MV-4-11 (cell line): ENCODE data around the gene MRPL52.
"Not testable (repeated sequence)": the region's sequence is repeated elsewhere in the genome, so short reads cannot be mapped to it uniquely, and the experiment has no call there.

ENCODE experiments used
- DNase-seq: peaks from one replicate; lab custom pipeline; 2025; lab: John Stamatoyannopoulos, UW

The MRPL52 gene

GRCh38 chr14:22811722-22812121, 18.0 kb upstream of the MRPL52 start:
- peak; percentile 63 for DNase-seq

- no peak for DNase-seq
Measured at GRCh38 chr14:22812744-22813143, 16.9 kb upstream of the MRPL52 start.

GRCh38 chr14:22813145-22813544, 16.5 kb upstream of the MRPL52 start:
- DNase-seq = no peak

GRCh38 chr14:22814373-22814772, 15.3 kb upstream of the MRPL52 start:
- no peak for DNase-seq

- peak; percentile 28 for DNase-seq
Measured at GRCh38 chr14:22814941-22815713, 14.6 kb upstream of the MRPL52 start, which contains the start of gene SLC7A7. Gene SLC7A7 (minus strand): TSS chr14:22815435. CDS start chr14:22813398, 2,037 bp downstream.

- DNase-seq = peak; percentile 20
Measured at GRCh38 chr14:22819151-22819988, 10.3 kb upstream of the MRPL52 start.

- no peak for DNase-seq
Measured at GRCh38 chr14:22820731-22821130, 9.0 kb upstream of the MRPL52 start.

- no peak for DNase-seq
Measured at GRCh38 chr14:22821193-22822015, 8.3 kb upstream of the MRPL52 start.

GRCh38 chr14:22822016-22822570, 7.6 kb upstream of the MRPL52 start:
- DNase-seq = no peak

GRCh38 chr14:22822571-22823098, 7.1 kb upstream of the MRPL52 start:
- DNase-seq = peak; percentile 64

- DNase-seq = peak; percentile 40
Measured at GRCh38 chr14:22824711-22825359, 4.9 kb upstream of the MRPL52 start.

- DNase-seq = not testable (repeated sequence)
Measured at GRCh38 chr14:22829076-22829660, 519 bp upstream of the MRPL52 start.

- DNase-seq = no peak
Measured at GRCh38 chr14:22830443-22831010, 840 bp downstream of the MRPL52 start.

GRCh38 chr14:22835505-22835904, 5.8 kb downstream of the MRPL52 start:
- no peak for DNase-seq

GRCh38 chr14:22836301-22837113, 6.8 kb downstream of the MRPL52 start, which contains the start of gene MMP14:
Gene MMP14 (plus strand): TSS chr14:22836585. CDS start chr14:22836818, 233 bp downstream.
- peak; percentile 74 for DNase-seq

GRCh38 chr14:22837114-22837749, 7.5 kb downstream of the MRPL52 start:
- DNase-seq = peak; percentile 15

- DNase-seq = peak; percentile 36
Measured at GRCh38 chr14:22837750-22838538, 8.3 kb downstream of the MRPL52 start.

GRCh38 chr14:22838631-22839041, 8.9 kb downstream of the MRPL52 start:
- peak; percentile 84 for DNase-seq
